Skin epidermis (tissue), 12 donors: ENCODE results near the gene XIAP.
"Not testable (repeated sequence)": the region's sequence is repeated elsewhere in the genome, so short reads cannot be mapped to it uniquely, and the experiment has no call there.

Experiments
- H3K27ac ChIP-seq, 21 experiments: fragments of 200-600 bp; sonication (generic) in 11 of 21; one replicate each; pipeline ENCODE4 v1.5.0; 2020; ENCODE audit warnings: mild to moderate bottlenecking in 3 of 21, inconsistent platforms in 2 of 21, moderate library complexity in 2 of 21
- H3K4me3 ChIP-seq, 7 experiments: fragments of 200-600 bp; sonication (generic) in 2 of 7; one replicate each; pipeline ENCODE4 v1.5.0; 2020; ENCODE audit warnings: inconsistent platforms in 2 of 7, mild to moderate bottlenecking in 2 of 7, moderate library complexity in 1 of 7

The XIAP gene

GRCh38 chrX:123859846-123860838 is at the start of gene XIAP:
XIAP (plus strand) TSS chrX:123860053; CDS start chrX:123885663, 25,610 bp downstream.
- Histone ChIP-seq H3K4me3 (peak within 1 kb of the TSS; percentile 50 to 71 (median 63)), H3K27ac (peak within 1 kb of the TSS; percentile 85 to 99 (median 96))

DNA sequence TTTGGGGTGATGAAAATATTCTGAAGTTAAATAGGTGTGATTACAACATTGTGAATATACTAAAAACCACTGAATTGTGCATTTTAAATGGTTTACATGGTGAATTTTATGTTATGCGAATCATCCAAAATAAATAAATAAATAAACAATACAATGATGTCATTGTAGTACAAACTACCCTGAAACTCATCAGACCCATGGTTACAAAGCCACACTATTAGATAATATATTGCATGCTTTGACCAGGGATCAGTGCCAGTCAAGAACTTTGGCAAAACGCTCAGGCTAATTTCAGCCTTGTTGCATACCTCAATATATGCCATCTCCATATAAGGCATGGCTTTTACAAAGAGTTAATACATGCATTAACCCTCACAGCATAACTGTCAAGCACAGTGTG is 45.5 kb upstream of the XIAP start:
- H3K4me3 ChIP-seq, result no peak overlapping the region
- no peak overlapping the region for H3K27ac ChIP-seq

- H3K27ac ChIP-seq, H3K4me3 ChIP-seq: not testable (repeated sequence)
These were observed 44.9 kb upstream of the XIAP start for GRCh38 chrX:123814934-123815394.

DNA sequence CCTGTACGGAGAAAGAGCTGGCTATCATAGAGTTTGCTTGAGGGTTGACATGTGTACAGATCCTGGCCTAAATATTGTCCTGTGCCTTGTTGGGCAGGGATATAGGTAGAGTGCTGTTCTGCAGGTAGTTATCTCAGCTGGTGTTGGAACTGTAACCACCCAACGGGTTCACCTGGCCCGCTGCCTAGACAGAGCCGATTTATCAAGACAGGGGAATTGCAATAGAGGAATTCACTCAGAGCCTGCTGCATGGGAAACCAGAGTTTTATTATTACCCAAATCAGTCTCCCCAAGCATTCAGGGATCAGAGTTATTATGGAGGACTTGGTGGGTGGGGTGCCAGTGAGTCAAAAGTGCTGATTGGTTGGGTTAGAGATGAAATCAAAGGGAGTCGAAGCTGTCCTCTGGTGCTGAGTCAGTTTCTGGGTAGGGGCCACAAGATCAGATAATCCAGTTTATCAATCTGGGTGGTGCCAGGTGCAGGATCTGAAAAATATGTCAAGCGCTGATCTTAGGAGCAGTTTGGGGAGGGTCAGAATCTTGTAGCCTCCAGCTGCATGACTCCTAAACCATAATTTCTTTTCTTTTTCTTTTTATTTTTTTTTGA is 42.5 kb upstream of the XIAP start:
- Histone ChIP-seq H3K27ac (no peak overlapping the region), H3K4me3 (no peak overlapping the region)

DNA sequence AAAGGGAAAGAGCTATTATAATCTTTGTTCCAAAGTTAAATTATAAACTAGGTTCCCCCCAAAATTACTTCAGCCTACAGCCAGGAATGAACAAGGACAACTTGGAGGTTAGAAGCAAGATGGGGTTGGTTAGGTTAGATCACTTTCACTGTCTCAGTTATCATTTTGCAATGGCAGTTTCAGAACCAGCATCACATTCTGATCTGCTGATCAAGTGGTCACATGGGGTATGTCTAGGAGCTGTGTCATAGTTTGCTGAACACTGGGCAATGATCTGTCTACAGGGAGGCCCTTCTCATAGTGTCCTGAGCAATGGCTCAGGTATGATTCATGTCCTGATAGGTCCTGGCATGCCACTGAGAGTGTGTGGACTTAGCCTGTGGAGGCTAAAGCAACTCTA is 41.6 kb upstream of the XIAP start:
- no peak overlapping the region for H3K4me3 ChIP-seq
- H3K27ac ChIP-seq, result no peak overlapping the region

DNA sequence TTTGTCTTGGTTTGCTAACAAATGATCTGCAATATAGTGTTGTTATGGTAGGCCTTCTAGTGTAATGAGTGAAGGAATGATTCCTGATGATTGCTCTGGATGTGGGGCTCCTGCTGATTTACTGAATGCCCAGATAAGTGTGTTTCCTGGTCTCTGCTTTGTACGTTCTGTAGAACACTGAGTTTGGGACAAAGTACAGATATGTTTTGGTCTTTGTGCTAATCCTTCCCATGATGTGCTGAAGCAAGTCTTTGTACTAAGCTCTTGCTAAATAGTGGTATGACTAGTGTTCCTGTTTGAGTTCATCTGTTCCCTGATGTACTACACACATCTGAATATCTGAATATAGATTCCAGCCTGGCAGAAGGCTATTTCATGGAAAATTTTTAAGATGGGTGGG is 36.9 kb upstream of the XIAP start:
- Histone ChIP-seq H3K4me3 (no peak overlapping the region), H3K27ac (no peak overlapping the region)

- no peak overlapping the region for H3K4me3 ChIP-seq
- H3K27ac ChIP-seq, result no peak overlapping the region
These were observed 29.5 kb upstream of the XIAP start for GRCh38 chrX:123830309-123830708.

- no peak overlapping the region for H3K4me3 ChIP-seq
- H3K27ac ChIP-seq, result no peak overlapping the region
These were observed 26.5 kb upstream of the XIAP start for GRCh38 chrX:123833387-123833786.

GRCh38 chrX:123834116-123834515 is 25.7 kb upstream of the XIAP start:
- Histone ChIP-seq H3K4me3 (no peak overlapping the region), H3K27ac (no peak overlapping the region)

- no peak overlapping the region for H3K4me3 ChIP-seq
- no peak overlapping the region for H3K27ac ChIP-seq
These were observed 24.0 kb upstream of the XIAP start for GRCh38 chrX:123835661-123836371.

DNA sequence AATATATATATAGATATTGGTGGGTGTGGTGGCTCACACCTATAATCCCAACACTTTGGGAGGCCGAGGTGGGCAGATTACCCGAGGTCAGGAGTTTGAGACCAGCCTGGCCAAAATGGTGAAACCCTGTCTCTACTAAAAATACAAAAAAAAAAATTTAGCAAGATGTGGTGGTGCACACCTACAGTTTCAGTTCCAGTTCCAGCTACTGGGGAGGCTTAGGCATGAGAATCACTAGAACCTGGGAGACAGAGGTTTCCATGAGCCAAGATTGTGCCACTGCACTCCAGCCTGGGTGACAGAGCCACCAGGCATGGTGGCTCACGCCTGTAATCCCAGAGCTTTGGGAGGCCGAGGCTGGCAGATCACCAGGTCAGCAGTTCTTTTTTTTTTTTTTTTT is 14.7 kb upstream of the XIAP start:
- H3K27ac ChIP-seq, H3K4me3 ChIP-seq: not testable (repeated sequence)

- Histone ChIP-seq H3K27ac (no peak overlapping the region), H3K4me3 (no peak overlapping the region)
These were observed 13.2 kb upstream of the XIAP start for GRCh38 chrX:123846577-123847038.

- H3K27ac ChIP-seq, result no peak overlapping the region
These were observed 12.8 kb upstream of the XIAP start for GRCh38 chrX:123847056-123847455.

DNA sequence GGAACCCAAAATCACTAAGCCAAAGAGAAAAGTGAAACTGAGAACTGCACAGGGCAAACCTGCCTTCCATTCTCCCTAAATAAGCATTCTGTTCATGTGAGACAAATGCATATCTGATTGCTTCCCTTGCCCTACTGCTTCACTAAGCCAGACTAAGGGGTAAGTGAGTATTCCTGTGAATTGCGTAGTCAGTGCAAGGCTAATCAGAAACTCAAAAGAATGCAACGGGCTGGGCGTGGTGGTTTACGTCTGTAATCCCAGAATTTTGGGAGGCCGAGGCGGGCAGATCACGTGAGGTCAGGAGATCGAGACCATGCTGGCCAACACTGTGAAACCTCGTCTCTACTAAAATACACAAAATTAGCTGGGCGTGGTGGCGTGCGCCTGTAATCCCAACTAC is 10.8 kb upstream of the XIAP start:
- Histone ChIP-seq H3K4me3 (no peak overlapping the region), H3K27ac (no peak overlapping the region)

More at GRCh38 chrX:123847056-123847455, 12.8 kb upstream of the XIAP start:
- no peak overlapping the region for H3K4me3 ChIP-seq

DNA sequence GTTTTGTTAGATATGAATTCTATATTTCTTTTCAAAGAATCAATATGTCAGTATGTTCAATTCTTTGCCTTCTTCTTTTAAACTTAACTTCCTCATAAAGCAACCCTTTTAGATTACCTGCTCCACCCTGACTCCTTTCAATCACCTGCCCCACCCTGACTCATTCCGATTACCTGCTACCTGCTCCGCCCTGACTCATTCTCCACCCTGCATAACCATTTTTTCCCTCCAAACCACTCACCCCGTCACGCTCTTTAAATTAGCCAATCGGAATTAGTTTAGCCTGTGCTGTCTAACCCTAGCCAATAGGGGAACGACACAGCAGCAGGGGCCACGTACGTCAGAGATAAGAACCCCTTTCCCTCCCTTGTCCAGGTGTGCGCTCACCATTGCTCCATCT is 9.9 kb upstream of the XIAP start:
- H3K27ac ChIP-seq, H3K4me3 ChIP-seq: not testable (repeated sequence)

DNA sequence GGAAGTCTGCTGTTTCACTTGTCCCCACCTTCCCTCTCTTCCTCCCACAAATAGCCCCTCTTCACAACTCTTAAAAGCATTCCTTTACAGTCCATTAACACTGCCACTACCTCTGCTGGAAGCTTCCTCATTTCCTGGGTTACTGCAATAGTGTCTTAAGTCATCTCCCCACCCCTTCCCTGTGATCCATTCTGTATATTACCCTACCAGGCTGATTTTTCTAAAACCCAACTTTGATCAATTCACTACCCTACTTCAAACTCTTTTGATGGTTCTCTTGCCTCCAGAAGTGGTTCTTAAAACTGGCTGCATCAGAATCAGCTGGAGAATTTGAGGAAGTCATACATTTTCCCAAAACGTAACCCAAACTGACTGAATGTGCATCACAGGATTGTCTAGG is 8.8 kb upstream of the XIAP start:
- no peak overlapping the region for H3K4me3 ChIP-seq

GRCh38 chrX:123854329-123854728 is 5.5 kb upstream of the XIAP start:
- no peak overlapping the region for H3K27ac ChIP-seq
- no peak overlapping the region for H3K4me3 ChIP-seq

More for the DNA sequence above, 8.8 kb upstream of the XIAP start:
- no peak overlapping the region for H3K27ac ChIP-seq

DNA sequence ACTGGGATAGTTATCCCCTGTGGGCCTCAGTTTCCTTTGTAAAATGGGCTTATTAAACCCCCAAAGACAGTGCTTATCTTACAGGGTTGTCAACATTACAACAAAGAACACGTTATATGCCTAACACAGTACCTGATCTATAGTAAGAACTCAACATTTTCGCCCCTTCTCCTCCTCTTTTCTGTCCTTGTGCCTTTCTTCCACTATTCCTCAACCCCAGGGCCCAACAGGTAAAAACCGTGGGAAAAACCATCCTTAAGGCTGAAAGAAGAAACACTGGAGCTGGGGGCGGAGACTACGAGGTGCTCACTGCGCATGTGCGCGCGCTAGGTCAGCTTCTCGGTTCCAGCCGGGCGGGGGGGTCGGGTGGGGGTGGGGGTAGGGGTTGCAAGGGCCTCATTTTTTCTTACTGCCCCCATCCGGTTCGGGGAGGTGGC is 426 bp upstream of the XIAP start:
- peak overlapping the region; percentile 85 to 99 (median 96) for H3K27ac ChIP-seq

DNA sequence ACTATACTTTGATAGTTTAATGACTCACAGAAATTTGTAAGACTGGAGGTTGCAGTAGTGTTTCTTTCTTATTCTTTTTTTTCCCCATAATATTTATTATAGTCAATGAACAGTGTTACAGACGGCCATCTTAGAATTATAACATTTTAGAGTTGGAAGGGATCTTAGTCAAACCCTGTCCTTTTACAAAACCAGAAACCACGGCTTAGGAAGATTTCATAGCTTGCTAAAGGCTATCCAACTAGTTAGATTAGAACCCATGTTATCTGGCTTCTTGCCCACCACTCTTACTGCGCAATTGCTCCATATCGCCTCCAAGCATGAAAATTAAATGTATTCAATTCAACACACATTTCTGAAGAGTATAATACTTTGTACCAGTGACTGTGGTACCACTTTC is 1.1 kb downstream of the XIAP start:
- Histone ChIP-seq H3K4me3 (peak overlapping the region; percentile 50 to 71 (median 63)), H3K27ac (peak overlapping the region in 19 of 21 experiments; percentile 85 to 99 (median 96))

More for the DNA sequence above, 426 bp upstream of the XIAP start:
- peak overlapping the region; percentile 50 to 71 (median 63) for H3K4me3 ChIP-seq

DNA sequence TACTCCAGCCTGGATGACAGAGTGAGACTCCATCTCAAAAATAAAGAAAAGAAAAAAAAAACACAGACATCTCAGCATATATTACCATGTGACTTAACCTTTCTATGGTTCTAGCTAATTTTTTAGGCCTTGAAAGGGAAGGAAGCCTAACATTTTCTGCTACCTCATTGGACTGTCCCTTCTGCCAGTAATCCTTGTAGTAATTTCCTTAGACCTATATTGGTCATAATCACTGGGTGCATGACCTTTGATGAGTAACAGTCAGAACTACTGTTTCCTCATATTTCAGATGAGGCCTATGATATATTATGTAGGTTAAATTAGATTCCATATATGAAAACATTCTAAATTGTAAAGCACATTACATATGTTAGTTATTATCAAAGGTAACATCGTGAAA is 9.6 kb downstream of the XIAP start:
- no peak overlapping the region for H3K4me3 ChIP-seq
- no peak overlapping the region for H3K27ac ChIP-seq
